UCSD-AML1 (cell line): ENCODE results near the gene MAN1C1.

Experiments
- DNase-seq: peaks from one replicate; lab custom pipeline; 2025; ENCODE audit not compliant: unreplicated experiment; lab: John Stamatoyannopoulos, UW

MAN1C1 gene

GRCh38 chr1:25773441-25774125 lies 157.0 kb downstream of the MAN1C1 start:
- no peak for DNase-seq

DNA sequence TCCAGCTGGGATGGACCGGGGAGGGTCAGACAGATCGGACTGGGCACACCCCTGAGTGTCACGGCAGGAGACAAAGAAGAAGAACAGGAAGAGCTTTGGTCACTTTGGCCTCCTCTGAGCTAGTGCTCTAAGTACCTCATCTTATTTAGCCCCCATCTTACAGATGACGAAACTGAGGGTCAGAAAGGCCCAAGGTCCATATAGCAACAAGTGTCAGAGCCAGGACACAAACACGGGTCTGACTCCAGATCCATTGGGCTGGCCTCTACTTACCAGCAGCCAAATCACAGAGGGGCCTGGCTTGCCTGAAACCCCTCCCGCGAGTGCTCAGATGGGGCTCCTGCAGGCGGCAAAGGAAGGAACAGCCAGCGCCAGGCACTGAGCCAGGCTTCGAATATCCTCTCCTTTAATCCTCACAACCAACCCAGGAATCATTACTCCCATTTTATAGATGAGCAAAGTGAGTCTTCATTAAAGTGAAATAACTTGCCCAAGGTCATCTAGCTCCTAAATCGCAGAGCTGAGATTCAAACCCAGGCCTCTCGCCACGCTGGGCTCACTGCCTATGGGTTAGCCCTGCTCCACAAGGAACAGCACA lies 157.7 kb downstream of the MAN1C1 start:
- DNase-seq, result no peak

DNA sequence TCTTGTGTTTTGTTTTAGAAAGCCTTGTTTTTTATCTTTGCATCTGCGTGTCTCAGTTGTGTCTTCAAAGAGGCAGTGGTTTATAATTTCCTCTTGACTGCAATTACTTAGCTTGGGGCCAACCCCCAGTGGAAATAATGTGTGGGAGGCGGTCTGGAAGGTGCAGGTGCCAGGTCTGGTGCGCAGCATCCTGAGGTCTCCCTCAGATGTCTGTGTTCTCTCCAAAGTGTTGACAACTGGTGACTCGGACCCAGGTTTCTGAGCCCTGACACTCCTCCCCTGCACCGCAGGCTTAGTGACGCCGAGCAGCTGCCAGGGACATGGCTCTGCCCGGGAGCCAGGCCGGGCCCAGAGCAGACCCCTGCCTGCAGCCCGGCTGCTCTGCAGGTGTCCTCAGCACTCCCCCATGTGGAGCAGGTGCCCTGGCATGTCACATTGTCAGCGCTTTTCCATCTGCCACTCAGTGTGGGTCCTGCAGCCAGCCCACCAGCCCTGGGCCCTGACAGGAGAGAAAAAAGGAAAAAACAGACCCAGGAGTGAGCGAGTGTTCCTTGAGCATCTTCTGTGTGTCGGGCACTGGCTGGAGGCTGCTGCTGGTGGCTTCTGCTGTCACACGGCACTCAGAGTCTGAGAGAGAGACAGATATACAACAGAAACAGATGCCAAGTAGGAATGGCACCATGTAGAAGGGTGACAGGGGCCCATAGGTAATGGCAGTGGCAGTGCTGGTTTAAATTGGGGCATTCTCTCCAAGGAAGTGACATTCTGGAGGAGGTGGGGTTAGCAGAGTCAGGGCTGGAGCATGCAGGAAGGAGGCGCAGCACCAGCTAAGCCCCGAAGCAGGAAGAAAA lies 158.6 kb downstream of the MAN1C1 start:
- no peak for DNase-seq

- no peak for DNase-seq
Measured at GRCh38 chr1:25779388-25779787, 162.8 kb downstream of the MAN1C1 start.

DNA sequence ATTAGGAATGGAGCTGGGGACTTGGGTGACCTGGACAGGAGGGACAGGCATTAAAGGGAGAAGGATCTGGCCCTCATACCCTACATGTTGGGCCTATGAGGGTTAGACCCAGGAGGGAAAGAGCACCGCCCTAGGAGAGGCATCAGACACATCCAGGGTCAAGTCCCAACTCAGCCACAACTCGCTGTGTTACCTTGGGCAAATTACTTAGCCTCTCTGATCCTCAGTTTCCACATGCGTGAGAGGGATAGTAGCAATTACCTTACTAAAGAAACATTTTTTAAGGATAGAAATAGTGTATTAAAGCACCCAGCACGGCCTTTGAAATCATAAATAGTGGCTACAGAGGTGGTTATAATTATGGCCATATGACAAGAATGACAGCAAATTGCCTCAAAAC lies 163.3 kb downstream of the MAN1C1 start:
- DNase-seq, result no peak

GRCh38 chr1:25780318-25781129 lies 163.9 kb downstream of the MAN1C1 start:
- no peak for DNase-seq

GRCh38 chr1:25781130-25781433 lies 164.5 kb downstream of the MAN1C1 start:
- DNase-seq, result no peak

DNA sequence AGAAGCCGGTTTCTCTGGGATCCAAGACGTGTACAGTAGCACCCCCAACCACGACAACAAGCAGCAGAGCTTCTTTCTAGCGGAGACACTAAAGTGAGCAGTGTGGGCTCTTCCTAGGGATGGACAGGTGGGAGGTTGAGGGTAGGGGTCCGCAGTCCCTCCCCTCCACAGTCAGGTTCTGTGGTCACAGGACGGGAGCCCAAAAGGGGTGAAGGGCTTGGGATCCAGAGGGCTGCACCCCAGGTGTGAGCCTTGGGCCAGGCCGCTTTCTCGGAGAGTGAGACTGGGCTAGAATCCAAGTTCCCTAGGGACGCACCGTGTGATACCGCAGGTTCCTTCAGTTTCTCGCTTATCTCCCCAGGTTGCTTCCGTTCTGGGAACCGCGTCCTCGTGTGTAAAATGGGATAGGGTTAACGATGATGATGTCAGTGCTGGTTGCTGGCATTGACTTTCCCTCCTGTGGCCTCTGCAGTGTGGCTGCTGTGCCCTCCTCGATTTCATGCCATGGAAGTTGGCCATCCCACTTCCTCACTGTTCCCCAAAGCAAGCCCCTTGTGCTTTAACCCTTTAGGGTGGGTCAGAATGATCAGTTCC lies 166.1 kb downstream of the MAN1C1 start:
- no peak for DNase-seq

DNA sequence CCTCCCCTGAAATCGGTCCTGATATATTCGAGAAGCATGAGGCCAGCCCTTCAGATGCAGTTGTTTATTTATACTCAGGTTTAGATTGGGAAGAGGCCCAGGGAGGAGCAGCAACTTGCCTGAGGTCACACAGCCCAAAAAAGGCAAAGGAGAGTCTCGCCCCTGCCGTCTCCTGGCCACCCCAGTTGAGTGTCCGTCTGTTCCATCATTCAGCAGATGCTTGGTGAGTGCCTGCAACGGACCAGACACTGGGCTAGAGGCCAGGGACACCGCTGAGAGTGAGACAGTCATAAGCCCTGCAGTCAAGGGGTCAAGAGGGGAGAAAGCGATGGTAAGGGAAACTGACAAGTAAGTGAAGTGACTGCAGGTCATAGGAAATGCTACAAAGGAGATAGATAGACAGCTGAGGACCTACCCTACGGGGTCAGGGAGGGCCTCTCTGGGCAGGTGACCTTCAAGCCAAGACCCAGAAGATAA lies 168.0 kb downstream of the MAN1C1 start:
- DNase-seq, result no peak

GRCh38 chr1:25785333-25786067 lies 168.9 kb downstream of the MAN1C1 start:
- DNase-seq, result no peak

- no peak for DNase-seq
Measured at GRCh38 chr1:25786887-25787759, 170.5 kb downstream of the MAN1C1 start.

- no peak for DNase-seq
Measured at GRCh38 chr1:25787760-25788166, 171.2 kb downstream of the MAN1C1 start.

DNA sequence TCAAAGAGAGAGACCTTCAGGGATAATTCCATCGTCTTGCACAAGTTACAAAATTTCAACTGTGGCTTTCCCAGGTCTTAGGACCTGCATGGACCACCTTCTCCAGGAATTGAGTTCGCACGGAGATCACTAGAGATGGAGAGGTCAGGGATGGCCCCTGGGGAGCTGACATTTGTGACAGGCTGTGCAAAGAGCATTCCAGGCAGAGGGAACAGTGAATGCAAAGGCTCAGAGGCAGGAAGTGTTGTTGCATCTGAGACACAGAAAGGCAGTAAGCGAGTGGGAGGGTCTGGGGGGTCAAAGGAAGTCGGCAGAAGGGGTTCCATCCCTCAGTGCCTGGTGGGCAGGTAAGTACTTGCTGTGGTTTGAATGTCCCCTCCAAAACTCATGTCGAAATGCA lies 173.9 kb downstream of the MAN1C1 start:
- no peak for DNase-seq

DNA sequence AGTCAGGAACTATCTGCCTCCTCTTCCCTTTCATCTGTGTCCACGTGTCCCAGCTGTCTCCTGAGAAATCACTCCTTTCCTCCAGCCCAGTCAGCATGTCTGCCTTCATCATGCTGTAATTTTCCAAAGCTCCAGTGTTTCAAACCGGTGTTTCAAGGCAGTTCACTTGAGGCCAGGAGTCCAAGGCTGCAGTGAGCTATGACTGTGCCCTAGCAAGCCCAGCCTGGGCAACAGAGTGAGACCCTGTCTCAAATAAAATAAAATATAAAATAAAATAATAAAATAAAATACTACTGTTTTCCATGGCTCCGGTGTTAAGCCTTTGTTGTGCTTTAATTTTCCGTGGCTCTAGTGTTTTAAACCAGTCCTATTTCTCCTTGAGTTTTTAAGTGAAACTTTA lies 175.5 kb downstream of the MAN1C1 start:
- DNase-seq, result no peak

DNA sequence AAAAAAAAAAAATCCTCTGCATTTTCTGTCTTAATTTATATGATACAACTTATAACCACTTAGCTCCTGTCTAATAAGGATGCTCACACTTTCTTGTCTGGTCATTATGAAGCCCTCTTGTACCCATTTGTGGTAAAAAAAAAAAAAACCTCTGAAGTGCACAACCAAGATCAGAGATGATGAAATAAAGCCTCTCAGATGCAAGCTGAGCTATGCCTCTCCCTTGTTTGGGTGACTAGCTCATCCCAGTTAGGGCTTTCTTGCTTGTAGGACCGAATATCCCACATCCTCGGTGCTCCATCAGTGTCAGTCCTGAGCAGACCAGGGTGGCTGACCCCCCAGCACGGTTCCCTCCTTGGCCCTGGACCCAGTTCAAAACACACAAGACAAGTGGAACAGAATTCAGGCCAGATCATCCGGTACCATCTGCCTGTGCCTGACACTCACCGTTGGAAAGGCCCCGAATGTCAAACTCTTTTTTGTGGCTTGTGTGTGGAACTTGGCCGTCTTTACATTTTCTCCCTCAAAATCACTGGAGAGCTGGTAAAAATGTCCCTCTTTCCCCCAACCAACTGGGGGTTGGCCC lies 177.1 kb downstream of the MAN1C1 start:
- no peak for DNase-seq

DNA sequence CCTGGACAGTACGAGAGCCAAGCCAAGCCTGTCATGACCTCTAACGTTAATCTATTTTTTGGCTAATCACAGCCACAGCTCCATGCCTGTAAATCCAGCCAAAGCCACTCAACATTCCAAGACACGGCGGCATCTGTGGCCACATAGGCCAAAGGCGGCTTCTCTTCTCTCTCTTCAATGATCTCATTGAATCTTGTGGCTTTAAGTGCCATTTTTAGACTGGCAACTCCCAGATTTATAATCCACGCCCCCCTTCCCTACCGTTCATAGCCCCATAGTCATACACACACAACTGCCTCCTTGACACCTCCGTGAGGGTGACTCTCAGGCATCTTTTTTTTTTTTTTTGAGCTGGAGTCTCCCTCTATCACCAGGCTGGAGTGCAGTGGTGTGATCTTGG lies 177.7 kb downstream of the MAN1C1 start:
- DNase-seq, result no peak

GRCh38 chr1:25795211-25795610 lies 178.6 kb downstream of the MAN1C1 start:
- DNase-seq, result no peak

- no peak for DNase-seq
Measured at GRCh38 chr1:25795946-25796810, 179.6 kb downstream of the MAN1C1 start.
